Loucy (cell line): ENCODE results near the gene NAA25.

Source experiments
- EZH2phosphoT487 ChIP-seq: fragments of 200-600 bp; IDR thresholded peaks from 2 replicates; pipeline ENCODE4 v1.6.1; 2018; ENCODE audit warnings: antibody characterized with exemption, mild to moderate bottlenecking, moderate library complexity, borderline replicate concordance
- TF ChIP-seq, protein P1 (sequence below): fragments of 200-600 bp; sonication (generic); conservative IDR thresholded peaks from 2 replicates; pipeline ENCODE4 v1.5.1; 2014; ENCODE audit warnings: mild to moderate bottlenecking, antibody characterized with exemption, low read length

GRCh38 chr12:112116232-112117060 is 7.9 kb upstream of the NAA25 start:
- TF ChIP-seq, protein P1, sequence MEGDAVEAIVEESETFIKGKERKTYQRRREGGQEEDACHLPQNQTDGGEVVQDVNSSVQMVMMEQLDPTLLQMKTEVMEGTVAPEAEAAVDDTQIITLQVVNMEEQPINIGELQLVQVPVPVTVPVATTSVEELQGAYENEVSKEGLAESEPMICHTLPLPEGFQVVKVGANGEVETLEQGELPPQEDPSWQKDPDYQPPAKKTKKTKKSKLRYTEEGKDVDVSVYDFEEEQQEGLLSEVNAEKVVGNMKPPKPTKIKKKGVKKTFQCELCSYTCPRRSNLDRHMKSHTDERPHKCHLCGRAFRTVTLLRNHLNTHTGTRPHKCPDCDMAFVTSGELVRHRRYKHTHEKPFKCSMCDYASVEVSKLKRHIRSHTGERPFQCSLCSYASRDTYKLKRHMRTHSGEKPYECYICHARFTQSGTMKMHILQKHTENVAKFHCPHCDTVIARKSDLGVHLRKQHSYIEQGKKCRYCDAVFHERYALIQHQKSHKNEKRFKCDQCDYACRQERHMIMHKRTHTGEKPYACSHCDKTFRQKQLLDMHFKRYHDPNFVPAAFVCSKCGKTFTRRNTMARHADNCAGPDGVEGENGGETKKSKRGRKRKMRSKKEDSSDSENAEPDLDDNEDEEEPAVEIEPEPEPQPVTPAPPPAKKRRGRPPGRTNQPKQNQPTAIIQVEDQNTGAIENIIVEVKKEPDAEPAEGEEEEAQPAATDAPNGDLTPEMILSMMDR = no peak
- TF ChIP-seq EZH2phosphoT487 = no peak
